ENCODE measurements around the gene SYNCRIP. TPM values are rescaled to one million over a fixed set of nuclear protein-coding genes. Genes with fewer than 3 reads are reported as not detected.
A peak's percentile ranks its signal among the peaks of the same experiment; 100 is the strongest.

Gene SYNCRIP
- total and polyA plus RNA-seq, 2 of the 13 experiments (the other 11 are each of a cell fraction or from before 2014, with no cell fraction given): 8.1 to 112 TPM

DNA sequence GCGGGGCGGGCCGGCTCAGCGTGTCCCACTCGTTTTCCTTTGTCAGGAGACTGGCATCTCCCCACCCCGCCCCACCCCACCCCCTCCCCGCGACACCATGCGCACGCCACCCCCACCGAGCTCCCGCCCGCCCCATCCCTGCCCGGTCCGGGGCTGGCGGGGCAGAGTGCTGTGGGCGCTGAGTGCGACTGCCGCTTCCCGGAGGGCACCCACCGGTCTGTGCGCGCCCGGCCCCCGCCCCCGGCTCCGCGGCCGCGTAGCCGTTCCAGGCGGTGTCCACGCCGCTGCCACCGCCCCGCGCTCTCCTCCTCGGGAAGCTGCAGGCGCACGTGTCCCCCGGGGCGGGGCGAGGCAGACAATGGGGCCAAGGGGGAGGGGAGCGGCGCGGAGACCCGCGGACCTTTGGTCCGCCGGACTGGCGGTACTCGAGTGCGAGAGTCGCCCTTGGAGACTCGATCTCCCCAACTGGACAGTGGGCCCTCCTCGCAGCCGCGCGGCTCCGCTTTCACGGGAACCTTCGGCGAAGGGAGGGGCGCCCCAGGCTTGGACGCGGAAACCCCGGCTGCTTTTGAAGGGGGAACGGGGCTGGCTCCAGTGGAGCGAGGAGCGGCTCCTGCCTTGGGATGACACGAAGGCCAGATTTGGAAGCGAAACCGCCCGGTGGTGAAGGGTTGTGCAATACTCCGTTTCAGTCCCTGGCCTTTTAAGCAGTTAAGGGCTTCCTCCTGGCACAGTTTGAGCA lies 1.0 kb upstream of the SYNCRIP start (continued):
- TF ChIP-seq, protein P1, sequence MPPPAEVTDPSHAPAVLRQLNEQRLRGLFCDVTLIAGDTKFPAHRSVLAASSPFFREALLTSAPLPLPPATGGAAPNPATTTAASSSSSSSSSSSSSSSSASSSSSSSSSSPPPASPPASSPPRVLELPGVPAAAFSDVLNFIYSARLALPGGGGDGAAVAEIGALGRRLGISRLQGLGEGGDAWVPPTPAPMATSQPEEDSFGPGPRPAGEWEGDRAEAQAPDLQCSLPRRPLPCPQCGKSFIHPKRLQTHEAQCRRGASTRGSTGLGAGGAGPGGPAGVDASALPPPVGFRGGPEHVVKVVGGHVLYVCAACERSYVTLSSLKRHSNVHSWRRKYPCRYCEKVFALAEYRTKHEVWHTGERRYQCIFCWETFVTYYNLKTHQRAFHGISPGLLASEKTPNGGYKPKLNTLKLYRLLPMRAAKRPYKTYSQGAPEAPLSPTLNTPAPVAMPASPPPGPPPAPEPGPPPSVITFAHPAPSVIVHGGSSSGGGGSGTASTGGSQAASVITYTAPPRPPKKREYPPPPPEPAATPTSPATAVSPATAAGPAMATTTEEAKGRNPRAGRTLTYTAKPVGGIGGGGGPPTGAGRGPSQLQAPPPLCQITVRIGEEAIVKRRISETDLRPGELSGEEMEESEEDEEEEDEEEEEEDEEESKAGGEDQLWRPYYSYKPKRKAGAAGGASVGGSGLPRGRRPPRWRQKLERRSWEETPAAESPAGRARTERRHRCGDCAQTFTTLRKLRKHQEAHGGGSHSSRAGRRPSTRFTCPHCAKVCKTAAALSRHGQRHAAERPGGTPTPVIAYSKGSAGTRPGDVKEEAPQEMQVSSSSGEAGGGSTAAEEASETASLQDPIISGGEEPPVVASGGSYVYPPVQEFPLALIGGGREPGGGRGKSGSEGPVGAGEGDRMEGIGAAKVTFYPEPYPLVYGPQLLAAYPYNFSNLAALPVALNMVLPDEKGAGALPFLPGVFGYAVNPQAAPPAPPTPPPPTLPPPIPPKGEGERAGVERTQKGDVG (CRISPR knock-in tag; IDR thresholded peaks at IDR 0.05; ENCODE audit: borderline replicate concordance): no peak
- TF ChIP-seq FOXM1 (CRISPR knock-in tag; IDR thresholded peaks at IDR 0.05) (no peak), ZNF543 (CRISPR knock-in tag; IDR thresholded peaks at IDR 0.05) (0 out of 2 replicates have a peak, but pooled peaks have one; percentile 35), TCF12 (IDR thresholded peaks at IDR 0.05) (no peak), TCF12 (CRISPR knock-in tag; IDR thresholded peaks at IDR 0.05) (no peak; the same call in 1 of the 2 replicates), PHF20 (CRISPR knock-in tag; IDR thresholded peaks at IDR 0.05) (no peak; the same call in 1 of the 2 replicates), MAFG (CRISPR knock-in tag; IDR thresholded peaks at IDR 0.05) (no peak), CHD2 (IDR thresholded peaks at IDR 0.05; ENCODE audit: low read depth, low read length) (peak; percentile 73), NFKBIZ (CRISPR knock-in tag; IDR thresholded peaks at IDR 0.05) (peak; percentile 74; the same call in 1 of the 2 replicates), SP2 (CRISPR knock-in tag; IDR thresholded peaks at IDR 0.05) (0 out of 2 replicates have a peak, but pooled peaks have one; percentile 4), SMAD9 (CRISPR knock-in tag; IDR thresholded peaks at IDR 0.05) (peak; percentile 75; the same call in 1 of the 2 replicates), ATRX (CRISPR knock-in tag; IDR thresholded peaks at IDR 0.05; ENCODE audit: borderline replicate concordance) (no peak)
- TF ChIP-seq, protein P2, sequence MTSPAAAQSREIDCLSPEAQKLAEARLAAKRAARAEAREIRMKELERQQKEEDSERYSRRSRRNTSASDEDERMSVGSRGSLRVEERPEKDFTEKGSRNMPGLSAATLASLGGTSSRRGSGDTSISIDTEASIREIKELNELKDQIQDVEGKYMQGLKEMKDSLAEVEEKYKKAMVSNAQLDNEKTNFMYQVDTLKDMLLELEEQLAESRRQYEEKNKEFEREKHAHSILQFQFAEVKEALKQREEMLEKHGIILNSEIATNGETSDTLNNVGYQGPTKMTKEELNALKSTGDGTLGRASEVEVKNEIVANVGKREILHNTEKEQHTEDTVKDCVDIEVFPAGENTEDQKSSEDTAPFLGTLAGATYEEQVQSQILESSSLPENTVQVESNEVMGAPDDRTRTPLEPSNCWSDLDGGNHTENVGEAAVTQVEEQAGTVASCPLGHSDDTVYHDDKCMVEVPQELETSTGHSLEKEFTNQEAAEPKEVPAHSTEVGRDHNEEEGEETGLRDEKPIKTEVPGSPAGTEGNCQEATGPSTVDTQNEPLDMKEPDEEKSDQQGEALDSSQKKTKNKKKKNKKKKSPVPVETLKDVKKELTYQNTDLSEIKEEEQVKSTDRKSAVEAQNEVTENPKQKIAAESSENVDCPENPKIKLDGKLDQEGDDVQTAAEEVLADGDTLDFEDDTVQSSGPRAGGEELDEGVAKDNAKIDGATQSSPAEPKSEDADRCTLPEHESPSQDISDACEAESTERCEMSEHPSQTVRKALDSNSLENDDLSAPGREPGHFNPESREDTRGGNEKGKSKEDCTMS (CRISPR knock-in tag; conservative IDR thresholded peaks at IDR 0.05): no peak
- TF ChIP-seq, protein P3, sequence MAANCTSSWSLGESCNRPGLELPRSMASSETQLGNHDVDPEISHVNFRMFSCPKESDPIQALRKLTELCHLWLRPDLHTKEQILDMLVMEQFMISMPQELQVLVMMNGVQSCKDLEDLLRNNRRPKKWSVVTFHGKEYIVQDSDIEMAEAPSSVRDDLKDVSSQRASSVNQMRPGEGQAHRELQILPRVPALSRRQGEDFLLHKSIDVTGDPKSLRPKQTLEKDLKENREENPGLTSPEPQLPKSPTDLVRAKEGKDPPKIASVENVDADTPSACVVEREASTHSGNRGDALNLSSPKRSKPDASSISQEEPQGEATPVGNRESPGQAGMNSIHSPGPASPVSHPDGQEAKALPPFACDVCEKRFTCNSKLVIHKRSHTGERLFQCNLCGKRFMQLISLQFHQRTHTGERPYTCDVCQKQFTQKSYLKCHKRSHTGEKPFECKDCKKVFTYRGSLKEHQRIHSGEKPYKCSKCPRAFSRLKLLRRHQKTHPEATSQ (CRISPR knock-in tag; IDR thresholded peaks at IDR 0.05; ENCODE audit: borderline replicate concordance): 0 out of 2 replicates have a peak, but pooled peaks have one; percentile 52
- TF ChIP-seq, protein P4, sequence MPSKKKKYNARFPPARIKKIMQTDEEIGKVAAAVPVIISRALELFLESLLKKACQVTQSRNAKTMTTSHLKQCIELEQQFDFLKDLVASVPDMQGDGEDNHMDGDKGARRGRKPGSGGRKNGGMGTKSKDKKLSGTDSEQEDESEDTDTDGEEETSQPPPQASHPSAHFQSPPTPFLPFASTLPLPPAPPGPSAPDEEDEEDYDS (CRISPR knock-in tag; IDR thresholded peaks at IDR 0.05): peak; percentile 64
- TF ChIP-seq, protein P5, sequence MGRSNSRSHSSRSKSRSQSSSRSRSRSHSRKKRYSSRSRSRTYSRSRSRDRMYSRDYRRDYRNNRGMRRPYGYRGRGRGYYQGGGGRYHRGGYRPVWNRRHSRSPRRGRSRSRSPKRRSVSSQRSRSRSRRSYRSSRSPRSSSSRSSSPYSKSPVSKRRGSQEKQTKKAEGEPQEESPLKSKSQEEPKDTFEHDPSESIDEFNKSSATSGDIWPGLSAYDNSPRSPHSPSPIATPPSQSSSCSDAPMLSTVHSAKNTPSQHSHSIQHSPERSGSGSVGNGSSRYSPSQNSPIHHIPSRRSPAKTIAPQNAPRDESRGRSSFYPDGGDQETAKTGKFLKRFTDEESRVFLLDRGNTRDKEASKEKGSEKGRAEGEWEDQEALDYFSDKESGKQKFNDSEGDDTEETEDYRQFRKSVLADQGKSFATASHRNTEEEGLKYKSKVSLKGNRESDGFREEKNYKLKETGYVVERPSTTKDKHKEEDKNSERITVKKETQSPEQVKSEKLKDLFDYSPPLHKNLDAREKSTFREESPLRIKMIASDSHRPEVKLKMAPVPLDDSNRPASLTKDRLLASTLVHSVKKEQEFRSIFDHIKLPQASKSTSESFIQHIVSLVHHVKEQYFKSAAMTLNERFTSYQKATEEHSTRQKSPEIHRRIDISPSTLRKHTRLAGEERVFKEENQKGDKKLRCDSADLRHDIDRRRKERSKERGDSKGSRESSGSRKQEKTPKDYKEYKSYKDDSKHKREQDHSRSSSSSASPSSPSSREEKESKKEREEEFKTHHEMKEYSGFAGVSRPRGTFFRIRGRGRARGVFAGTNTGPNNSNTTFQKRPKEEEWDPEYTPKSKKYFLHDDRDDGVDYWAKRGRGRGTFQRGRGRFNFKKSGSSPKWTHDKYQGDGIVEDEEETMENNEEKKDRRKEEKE (IDR thresholded peaks at IDR 0.05): no peak
- TF ChIP-seq, protein P6, sequence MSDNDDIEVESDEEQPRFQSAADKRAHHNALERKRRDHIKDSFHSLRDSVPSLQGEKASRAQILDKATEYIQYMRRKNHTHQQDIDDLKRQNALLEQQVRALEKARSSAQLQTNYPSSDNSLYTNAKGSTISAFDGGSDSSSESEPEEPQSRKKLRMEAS (IDR thresholded peaks at IDR 0.05): peak; percentile 96

Measured in HepG2 (cell line).